ENCODE results near the gene ARHGEF37. TPM values are rescaled to one million over a fixed set of nuclear protein-coding genes. Genes with fewer than 3 reads are reported as not detected.

ARHGEF37 gene
- total RNA-seq, 1 experiment from 2014 or later, result 16.1 TPM

- intact Hi-C loops (cut with micrococcal nuclease; ENCODE audit: unreplicated experiment), result no loop called here
- no peak for TF ChIP-seq CTCF (IDR thresholded peaks at IDR 0.05; ENCODE audit: unreplicated experiment)
- no peak for DNase-seq
- Mint-ChIP-seq H3K27ac (ENCODE audit: unreplicated experiment) (no peak overlapping the region), H3K27me3 (ENCODE audit: unreplicated experiment) (no peaks in the 10 kb centered on the region), H3K36me3 (ENCODE audit: insufficient read depth, unreplicated experiment) (peaks cover 27% of the 10 kb centered on the region), H3K4me3 (ENCODE audit: low read depth, unreplicated experiment) (no peak overlapping the region), H3K4me1 (ENCODE audit: low read depth, unreplicated experiment) (peaks cover 59% of the 10 kb centered on the region), H3K9me3 (ENCODE audit: low read depth, unreplicated experiment) (no peaks in the 10 kb centered on the region)
- CTCF ChIA-PET, result interaction anchor here (0.5 kb wide), 1 partner anchor 153 kb away, joined by 5 read pairs; no protein-coding TSS in a partner anchor
- BruUV-seq (replicated peaks), result no TSS peak
Measured at GRCh38 chr5:149628846-149629388, 47.6 kb downstream of the ARHGEF37 start.

- Mint-ChIP-seq H3K4me3 (ENCODE audit: low read depth, unreplicated experiment) (no peak overlapping the region), H3K27me3 (ENCODE audit: unreplicated experiment) (no peaks in the 10 kb centered on the region), H3K9me3 (ENCODE audit: low read depth, unreplicated experiment) (no peaks in the 10 kb centered on the region), H3K27ac (ENCODE audit: unreplicated experiment) (no peak overlapping the region), H3K4me1 (ENCODE audit: low read depth, unreplicated experiment) (peaks cover 64% of the 10 kb centered on the region), H3K36me3 (ENCODE audit: insufficient read depth, unreplicated experiment) (peaks cover 27% of the 10 kb centered on the region)
- intact Hi-C loops (cut with micrococcal nuclease; ENCODE audit: unreplicated experiment), result no loop called here
- BruUV-seq (replicated peaks), result no TSS peak
- CTCF ChIA-PET, result interaction anchor here (0.5 kb wide), 1 partner anchor 153 kb away, joined by 5 read pairs; no protein-coding TSS in a partner anchor
- TF ChIP-seq CTCF (IDR thresholded peaks at IDR 0.05; ENCODE audit: unreplicated experiment), result no peak
- DNase-seq, result no peak
Measured at GRCh38 chr5:149629421-149629820, 48.1 kb downstream of the ARHGEF37 start.

GRCh38 chr5:149630337-149630736, 49.0 kb downstream of the ARHGEF37 start:
- H3K4me1 Mint-ChIP-seq (ENCODE audit: low read depth, unreplicated experiment), result peaks cover 73% of the 10 kb centered on the region
- TF ChIP-seq CTCF (IDR thresholded peaks at IDR 0.05; ENCODE audit: unreplicated experiment), result no peak
- intact Hi-C loops (cut with micrococcal nuclease; ENCODE audit: unreplicated experiment), result no loop called here

GRCh38 chr5:149631506-149631905, 50.2 kb downstream of the ARHGEF37 start:
- Mint-ChIP-seq H3K4me1 (ENCODE audit: low read depth, unreplicated experiment) (peaks cover 80% of the 10 kb centered on the region), H3K27me3 (ENCODE audit: unreplicated experiment) (no peaks in the 10 kb centered on the region), H3K36me3 (ENCODE audit: insufficient read depth, unreplicated experiment) (peaks cover 31% of the 10 kb centered on the region), H3K4me3 (ENCODE audit: low read depth, unreplicated experiment) (peak overlapping the region; percentile 19), H3K9me3 (ENCODE audit: low read depth, unreplicated experiment) (no peaks in the 10 kb centered on the region), H3K27ac (ENCODE audit: unreplicated experiment) (peak overlapping the region; percentile 91)
- CTCF ChIA-PET, result interaction anchor here (0.7 kb wide), 1 partner anchor 185 kb away, joined by 5 read pairs; no protein-coding TSS in a partner anchor
- DNase-seq, result no peak
- TF ChIP-seq CTCF (IDR thresholded peaks at IDR 0.05; ENCODE audit: unreplicated experiment), result no peak
- intact Hi-C loops (cut with micrococcal nuclease; ENCODE audit: unreplicated experiment), result no loop called here
- no TSS peak for BruUV-seq (replicated peaks)

More at GRCh38 chr5:149630337-149630736, 49.0 kb downstream of the ARHGEF37 start:
- H3K27ac Mint-ChIP-seq (ENCODE audit: unreplicated experiment), result peak overlapping the region; percentile 17
- H3K27me3 Mint-ChIP-seq (ENCODE audit: unreplicated experiment), result no peaks in the 10 kb centered on the region
- CTCF ChIA-PET, result no interaction called here
- peaks cover 31% of the 10 kb centered on the region for H3K36me3 Mint-ChIP-seq (ENCODE audit: insufficient read depth, unreplicated experiment)
- H3K4me3 Mint-ChIP-seq (ENCODE audit: low read depth, unreplicated experiment), result no peak overlapping the region
- BruUV-seq (replicated peaks), result no TSS peak
- DNase-seq, result no peak
- H3K9me3 Mint-ChIP-seq (ENCODE audit: low read depth, unreplicated experiment), result no peaks in the 10 kb centered on the region

Measured in Calu3 (cell line).